HG03196 (cell line): ENCODE measurements around the gene PREB.

Experiments
- ATAC-seq: cut with Tn5 transposase; IDR thresholded peaks from one replicate; pipeline ENCODE4 v1.9.1; 2021; ENCODE audit not compliant: unreplicated experiment

PREB gene

DNA sequence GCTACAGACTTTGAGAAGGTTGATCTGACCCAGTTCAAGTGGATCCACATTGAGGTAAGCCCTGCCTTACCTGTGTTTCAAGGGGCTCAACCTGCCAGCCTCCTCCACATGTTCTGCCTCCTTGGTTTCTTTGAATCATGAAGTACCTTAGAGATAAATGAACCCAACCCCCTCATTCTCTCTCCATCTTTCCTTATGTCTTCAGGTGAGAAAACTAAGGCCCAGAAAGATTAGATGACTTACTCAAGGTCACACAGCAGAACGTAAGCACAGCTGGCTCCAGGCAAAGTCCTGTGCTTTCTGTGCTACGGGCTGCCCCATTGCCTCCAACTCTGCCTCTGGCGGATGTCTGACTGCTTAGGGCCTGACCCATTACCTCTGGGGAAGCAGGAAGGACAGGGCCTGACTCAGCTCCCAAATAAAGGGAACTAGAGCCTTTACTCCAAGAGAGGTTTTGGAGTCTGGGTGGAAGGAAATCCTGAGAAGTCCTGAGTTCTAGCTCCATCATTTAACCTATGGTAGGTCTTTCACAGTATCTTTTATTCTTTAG is 37.6 kb downstream of the PREB start:
- ATAC-seq, result no peak

- no peak for ATAC-seq
Observed at GRCh38 chr2:27095745-27096651, 38.4 kb downstream of the PREB start.

- ATAC-seq, result no peak
Observed at GRCh38 chr2:27095427-27095744, 39.0 kb downstream of the PREB start.

DNA sequence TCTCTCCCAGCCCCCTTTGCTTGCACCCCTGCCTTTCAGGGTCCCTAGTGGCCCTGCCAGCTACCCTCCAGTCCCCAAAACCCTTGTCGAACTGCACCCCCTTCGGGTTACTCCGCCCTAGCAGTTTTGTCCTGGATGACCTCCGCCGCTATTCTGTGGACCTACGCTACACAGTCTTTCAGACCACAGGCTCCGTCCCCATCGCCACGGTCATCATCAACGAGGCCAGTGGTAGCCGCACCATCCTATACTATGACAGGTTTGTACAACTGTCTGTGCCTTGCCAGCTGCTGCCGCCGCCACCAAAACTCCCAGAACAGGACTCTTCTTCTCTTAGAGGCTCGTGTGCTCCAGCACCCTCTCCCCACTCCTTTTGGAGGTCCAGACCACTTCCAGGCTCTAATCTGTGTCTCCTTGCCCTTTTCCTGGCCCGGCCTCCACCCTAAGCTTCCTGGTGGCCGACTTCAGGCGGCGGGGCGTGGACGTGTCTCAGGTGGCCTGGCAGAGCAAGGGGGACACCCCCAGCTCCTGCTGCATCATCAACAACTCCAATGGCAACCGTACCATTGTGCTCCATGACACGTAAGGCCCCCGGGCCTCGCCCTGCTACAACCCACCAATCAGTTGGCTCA is 40.0 kb downstream of the PREB start:
- ATAC-seq, result no peak

GRCh38 chr2:27093430-27094352 is 40.7 kb downstream of the PREB start:
- no peak for ATAC-seq

- no peak for ATAC-seq
Observed at GRCh38 chr2:27092696-27093429, 41.6 kb downstream of the PREB start.

DNA sequence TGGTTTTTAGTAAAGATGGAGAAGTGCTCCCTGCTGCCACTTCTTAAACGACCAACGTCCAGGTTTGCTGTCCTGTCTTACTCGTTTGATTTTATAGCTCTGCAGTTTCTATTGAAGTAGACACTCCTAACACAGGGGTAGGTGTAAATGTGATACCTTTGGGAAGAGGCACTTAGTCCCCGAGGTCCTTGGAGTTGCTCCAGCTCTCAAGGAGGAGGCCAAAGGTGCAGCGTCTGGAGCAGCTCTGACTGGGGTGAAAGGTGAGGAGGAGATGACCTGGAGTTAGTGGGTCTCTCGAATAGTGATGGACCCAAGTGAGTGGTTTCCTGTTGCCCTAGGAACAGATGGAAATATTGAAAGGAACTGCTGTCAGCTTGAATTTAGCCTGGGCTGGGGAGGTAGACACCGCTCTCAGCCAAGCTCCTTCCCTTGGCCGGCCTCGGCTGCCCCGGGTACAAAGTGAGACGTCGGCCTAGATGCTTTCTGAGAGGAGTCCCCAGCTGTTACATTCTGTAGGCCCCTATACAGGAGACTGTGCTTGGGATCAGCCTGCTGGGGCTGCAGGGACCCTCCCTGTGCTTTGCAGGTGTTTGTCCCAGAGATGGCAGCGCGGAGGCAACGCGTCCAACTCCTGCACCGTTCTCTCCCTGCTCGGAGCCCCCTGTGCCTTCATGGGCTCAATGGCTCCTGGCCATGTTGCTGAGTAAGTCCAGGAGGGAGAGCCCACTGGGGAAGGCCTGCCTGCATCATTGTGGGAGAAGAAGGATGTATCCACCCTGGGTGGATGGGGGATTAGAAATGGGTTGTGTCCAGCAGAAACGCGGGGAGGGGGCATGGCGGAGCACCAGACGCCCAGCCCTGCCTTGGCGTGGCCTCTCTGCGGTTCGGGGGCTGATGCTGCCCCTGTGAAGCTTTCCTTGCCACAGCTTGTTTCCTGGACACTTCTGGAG is 42.4 kb downstream of the PREB start:
- no peak for ATAC-seq

GRCh38 chr2:27089111-27089954 is 45.1 kb downstream of the PREB start:
- no peak for ATAC-seq

DNA sequence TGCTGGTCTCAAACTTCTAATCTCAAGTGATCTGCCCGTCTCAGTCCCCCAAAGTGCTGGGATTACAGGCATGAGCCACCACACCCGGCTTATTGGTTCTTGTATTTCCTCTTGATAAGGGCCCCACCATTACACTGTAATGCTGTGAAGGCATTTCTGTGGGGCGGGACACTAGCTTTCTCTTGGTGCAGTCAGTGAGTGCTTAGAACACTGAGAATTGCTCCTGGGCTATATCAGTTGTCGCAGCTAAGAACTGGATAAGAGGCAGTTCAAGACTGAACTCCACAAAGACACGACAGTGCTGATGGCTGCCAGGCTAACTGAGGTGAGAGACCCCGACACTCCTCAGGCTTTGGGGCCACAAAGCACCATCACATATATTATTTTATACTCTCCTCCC is 45.8 kb downstream of the PREB start:
- ATAC-seq, result no peak

DNA sequence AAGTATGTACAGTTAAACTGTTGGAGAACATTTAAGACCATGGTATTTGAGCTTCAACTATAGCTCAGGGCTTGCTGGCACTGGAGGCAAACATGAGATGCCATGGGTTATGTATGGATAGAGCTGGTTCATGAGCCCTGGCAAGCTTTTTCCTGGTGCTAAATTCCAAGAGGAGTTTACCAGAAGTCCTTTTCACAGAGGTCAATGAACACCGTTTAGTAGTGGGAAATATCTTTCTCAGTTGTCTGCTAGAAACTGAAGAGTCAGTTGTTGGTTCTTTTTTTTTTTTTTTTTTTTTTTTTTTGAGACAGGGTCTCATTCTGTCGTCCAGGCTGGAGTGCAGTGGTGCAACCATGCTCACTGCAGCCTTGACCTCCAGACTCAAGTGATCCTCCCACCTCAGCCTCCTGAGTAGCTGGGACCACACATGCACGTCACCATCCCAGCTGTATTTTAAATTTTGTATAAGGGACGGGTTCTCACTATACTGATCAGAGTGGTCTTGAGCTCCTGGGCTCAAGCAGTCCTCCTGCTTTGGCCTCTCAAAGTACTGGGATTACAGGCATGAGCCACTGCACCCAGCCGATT is 46.5 kb downstream of the PREB start:
- ATAC-seq, result no peak

- no peak for ATAC-seq
Observed at GRCh38 chr2:27086724-27087593, 47.5 kb downstream of the PREB start, which contains the start of gene KHK. TSS of gene KHK (plus strand) at chr2:27086772. CDS start at chr2:27087260, 488 bp downstream.

- ATAC-seq, result peak; percentile 79
Observed at GRCh38 chr2:27086090-27086723, 48.2 kb downstream of the PREB start.

- no peak for ATAC-seq
Observed at GRCh38 chr2:27085673-27086089, 48.8 kb downstream of the PREB start.

DNA sequence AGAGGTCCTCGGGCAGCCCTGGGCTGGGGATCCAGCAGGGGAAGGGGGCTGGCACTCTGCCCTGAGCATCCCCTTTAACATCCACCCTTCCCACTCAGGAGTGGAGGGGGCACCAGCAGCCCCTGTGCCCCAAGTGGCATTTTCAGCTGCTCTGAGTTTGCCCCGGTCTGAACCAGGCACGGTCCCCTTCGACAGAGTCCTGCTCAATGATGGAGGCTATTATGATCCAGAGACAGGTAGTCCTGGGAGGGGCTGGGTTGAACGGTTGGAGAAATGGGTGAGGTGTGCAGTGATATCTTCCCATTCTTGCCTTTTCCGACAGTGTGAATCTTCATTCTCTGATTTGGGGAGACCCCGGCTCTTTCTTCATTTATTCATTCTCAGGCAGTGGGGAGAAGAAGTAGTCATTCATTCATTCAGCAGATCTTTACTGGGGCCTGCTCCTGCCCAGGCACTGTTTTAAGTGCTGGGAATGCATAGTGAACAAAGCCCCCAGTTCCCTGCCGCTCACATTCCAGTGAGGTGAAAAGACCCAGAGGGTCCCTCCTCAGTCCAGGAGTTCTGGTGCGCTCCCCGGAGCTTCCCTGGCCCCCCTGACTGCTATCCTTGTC is 49.3 kb downstream of the PREB start:
- ATAC-seq, result no peak

DNA sequence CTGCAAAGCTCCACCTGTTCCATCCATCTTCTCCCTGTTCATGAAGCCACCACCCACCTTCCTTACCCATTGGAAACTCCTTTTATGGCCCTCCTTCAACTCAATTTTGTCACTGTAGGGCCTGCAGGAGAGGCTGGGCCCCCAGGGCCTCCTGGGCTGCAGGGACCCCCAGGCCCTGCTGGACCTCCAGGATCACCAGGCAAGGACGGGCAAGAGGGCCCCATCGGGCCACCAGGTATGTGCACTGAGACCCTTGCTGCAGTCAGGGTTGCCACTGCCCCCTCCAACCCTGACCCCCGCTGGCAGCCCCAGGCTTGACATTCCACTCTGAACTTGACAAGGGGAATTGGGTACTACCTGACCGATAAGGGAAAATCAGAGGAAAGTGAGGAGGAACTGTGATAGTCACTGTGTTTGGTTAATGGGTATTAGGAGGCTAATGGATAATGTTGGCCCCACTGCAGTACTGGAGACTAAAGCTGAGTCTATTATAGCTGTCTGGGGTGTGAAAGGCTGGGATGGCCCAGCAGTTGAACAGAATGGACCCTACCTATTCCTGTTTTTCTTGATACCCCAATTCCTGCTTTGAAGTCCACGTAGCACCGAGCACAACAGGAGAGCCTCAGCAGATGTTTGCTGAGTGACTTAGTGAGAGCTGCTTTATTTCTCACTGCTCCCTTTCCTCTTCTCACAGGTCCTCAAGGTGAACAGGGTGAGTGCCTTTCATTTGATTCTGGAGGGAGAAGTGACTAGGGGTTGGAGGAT is 50.0 kb downstream of the PREB start:
- ATAC-seq, result no peak
